Measurements from ENCODE around the gene GNA12. TPM values are rescaled to one million over a fixed set of nuclear protein-coding genes. Genes with fewer than 3 reads are reported as not detected.

GNA12 gene
- total RNA-seq, 1 experiment from 2014 or later, result 15.0 TPM

GRCh38 chr7:2734751-2735571, 109.1 kb downstream of the GNA12 start:
- no peak overlapping the region for H3K9ac ChIP-seq (ENCODE audit: low read length)
- intact Hi-C loops (cut with micrococcal nuclease), result no loop called here

DNA sequence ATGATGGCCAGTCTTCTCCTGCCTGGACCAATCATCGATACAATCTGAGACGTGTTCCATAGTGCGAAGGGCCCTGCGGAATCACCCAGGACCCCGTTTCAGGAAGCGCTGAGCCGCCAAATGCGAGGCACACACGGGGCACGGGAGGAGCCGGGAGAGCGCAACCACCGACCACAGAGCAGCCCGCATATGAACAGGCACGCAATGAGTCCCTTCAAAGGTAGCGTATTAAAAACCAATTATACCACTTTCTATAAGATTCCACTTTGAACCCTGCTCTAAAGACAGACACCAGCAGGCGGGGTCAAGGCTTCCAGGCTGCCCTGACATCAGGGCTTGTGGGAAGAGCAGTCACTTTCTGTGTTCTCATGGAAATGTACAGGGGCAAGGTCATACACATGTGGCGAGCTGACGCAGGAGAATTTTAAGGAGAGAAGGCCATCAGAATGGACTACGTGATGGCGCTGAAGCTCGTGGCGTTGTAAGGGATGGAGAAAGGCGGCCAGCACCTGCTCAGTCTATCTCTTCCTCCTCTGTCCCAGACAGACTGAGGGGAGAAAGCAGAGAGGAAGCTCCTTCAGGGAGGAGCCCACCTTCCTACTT, 109.9 kb downstream of the GNA12 start:
- TF ChIP-seq EZH2 (IDR thresholded peaks at IDR 0.05; ENCODE audit: low read length, unreplicated experiment) (no peak), EZH2phosphoT487 (IDR thresholded peaks at IDR 0.05; ENCODE audit: borderline replicate concordance, low read length) (no peak)
- TF ChIP-seq, protein P1, sequence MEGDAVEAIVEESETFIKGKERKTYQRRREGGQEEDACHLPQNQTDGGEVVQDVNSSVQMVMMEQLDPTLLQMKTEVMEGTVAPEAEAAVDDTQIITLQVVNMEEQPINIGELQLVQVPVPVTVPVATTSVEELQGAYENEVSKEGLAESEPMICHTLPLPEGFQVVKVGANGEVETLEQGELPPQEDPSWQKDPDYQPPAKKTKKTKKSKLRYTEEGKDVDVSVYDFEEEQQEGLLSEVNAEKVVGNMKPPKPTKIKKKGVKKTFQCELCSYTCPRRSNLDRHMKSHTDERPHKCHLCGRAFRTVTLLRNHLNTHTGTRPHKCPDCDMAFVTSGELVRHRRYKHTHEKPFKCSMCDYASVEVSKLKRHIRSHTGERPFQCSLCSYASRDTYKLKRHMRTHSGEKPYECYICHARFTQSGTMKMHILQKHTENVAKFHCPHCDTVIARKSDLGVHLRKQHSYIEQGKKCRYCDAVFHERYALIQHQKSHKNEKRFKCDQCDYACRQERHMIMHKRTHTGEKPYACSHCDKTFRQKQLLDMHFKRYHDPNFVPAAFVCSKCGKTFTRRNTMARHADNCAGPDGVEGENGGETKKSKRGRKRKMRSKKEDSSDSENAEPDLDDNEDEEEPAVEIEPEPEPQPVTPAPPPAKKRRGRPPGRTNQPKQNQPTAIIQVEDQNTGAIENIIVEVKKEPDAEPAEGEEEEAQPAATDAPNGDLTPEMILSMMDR (conservative IDR thresholded peaks at IDR 0.05; ENCODE audit: low read depth, low read length), result no peak
- H3K4me1 ChIP-seq (ENCODE audit: insufficient read depth, low read length), result peaks cover 6% of the 10 kb centered on the region; the same call in 1 of the 2 replicates
- H3K27ac ChIP-seq (ENCODE audit: low read length), result no peak overlapping the region
- ATAC-seq, result no peak
- no TSS peak for BruUV-seq (replicated peaks)
- H3K4me2 ChIP-seq (ENCODE audit: low read length), result no peak overlapping the region
- 0 out of 2 replicates have a peak, but pooled peaks cover 3% of the 10 kb centered on the region for H3K79me2 ChIP-seq (ENCODE audit: low read length)
- no peak overlapping the region for H3K4me3 ChIP-seq (ENCODE audit: low read length)
- H3K27me3 ChIP-seq (ENCODE audit: low read length), result no peaks in the 10 kb centered on the region
- ChIA-PET POLR2A (ENCODE audit: unreplicated experiment) (no interaction called here), CTCF (no interaction called here)
- no peak for DNase-seq
- no peaks in the 10 kb centered on the region for H3K9me2 ChIP-seq (replicated peaks; ENCODE audit: low read length)
- no peaks in the 10 kb centered on the region for H3F3A ChIP-seq (ENCODE audit: low read length, unreplicated experiment)
- no peaks in the 10 kb centered on the region for H4K20me1 ChIP-seq (ENCODE audit: low read length)
- H3K9me3 ChIP-seq (ENCODE audit: low read length), result peaks cover 4% of the 10 kb centered on the region; the same call in 1 of the 2 replicates
- H2AFZ ChIP-seq (ENCODE audit: low read length), result no peak overlapping the region
- H3K9ac ChIP-seq (ENCODE audit: low read length), result no peak overlapping the region
- peaks cover 8% of the 10 kb centered on the region for H3K36me3 ChIP-seq (ENCODE audit: low read depth, low read length)
- intact Hi-C loops (cut with micrococcal nuclease), result no loop called here

More at GRCh38 chr7:2734751-2735571, 109.1 kb downstream of the GNA12 start:
- H4K20me1 ChIP-seq (ENCODE audit: low read length), result no peaks in the 10 kb centered on the region
- H3K9me2 ChIP-seq (replicated peaks; ENCODE audit: low read length), result no peaks in the 10 kb centered on the region
- no peaks in the 10 kb centered on the region for H3F3A ChIP-seq (ENCODE audit: low read length, unreplicated experiment)
- H2AFZ ChIP-seq (ENCODE audit: low read length), result no peak overlapping the region
- no peak overlapping the region for H3K4me2 ChIP-seq (ENCODE audit: low read length)
- TF ChIP-seq EZH2phosphoT487 (IDR thresholded peaks at IDR 0.05; ENCODE audit: borderline replicate concordance, low read length) (no peak), EZH2 (IDR thresholded peaks at IDR 0.05; ENCODE audit: low read length, unreplicated experiment) (no peak)
- TF ChIP-seq, protein P1 (conservative IDR thresholded peaks at IDR 0.05; ENCODE audit: low read depth, low read length), result no peak
- H3K36me3 ChIP-seq (ENCODE audit: low read depth, low read length), result peaks cover 8% of the 10 kb centered on the region
- H3K4me3 ChIP-seq (ENCODE audit: low read length), result no peak overlapping the region
- H3K79me2 ChIP-seq (ENCODE audit: low read length), result 0 out of 2 replicates have a peak, but pooled peaks cover 4% of the 10 kb centered on the region
- no peak overlapping the region for H3K27ac ChIP-seq (ENCODE audit: low read length)
- POLR2A ChIA-PET (ENCODE audit: unreplicated experiment), result no interaction called here
- H3K4me1 ChIP-seq (ENCODE audit: insufficient read depth, low read length), result peaks cover 6% of the 10 kb centered on the region; the same call in 1 of the 2 replicates
- no TSS peak for BruUV-seq (replicated peaks)
- no peaks in the 10 kb centered on the region for H3K27me3 ChIP-seq (ENCODE audit: low read length)
- ATAC-seq (no peak), DNase-seq (no peak)
- H3K9me3 ChIP-seq (ENCODE audit: low read length), result peaks cover 4% of the 10 kb centered on the region; the same call in 1 of the 2 replicates
- CTCF ChIA-PET, result no interaction called here

Measured in PC-3 (cell line).